HG03108 (cell line): Measurements from ENCODE around the gene GULP1.
"Not testable (repeated sequence)": the region's sequence is repeated elsewhere in the genome, so short reads cannot be mapped to it uniquely, and the experiment has no call there.

ENCODE experiments used
- ATAC-seq: cut with Tn5 transposase; IDR thresholded peaks from one replicate; pipeline ENCODE4 v1.9.1; 2021; ENCODE audit warnings: moderate library complexity; ENCODE audit not compliant: unreplicated experiment

The GULP1 gene

DNA sequence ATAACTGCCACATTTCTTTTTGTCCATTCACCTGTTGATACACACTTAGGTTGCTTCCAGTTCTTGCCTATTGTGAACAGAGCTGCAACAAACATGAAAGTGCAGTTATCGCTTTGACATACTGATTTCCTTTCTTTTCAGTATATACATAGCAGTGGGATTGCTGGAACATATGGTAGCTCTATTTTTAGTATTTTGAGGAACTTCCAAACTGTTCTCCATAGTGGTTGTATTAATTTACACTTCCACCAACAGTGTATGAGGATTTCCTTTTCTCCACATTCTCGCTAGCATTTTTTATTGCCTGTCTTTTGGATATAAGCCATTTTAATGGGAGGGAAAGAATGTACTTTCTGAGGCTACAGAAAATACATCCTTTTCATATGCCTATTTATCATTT is 167.4 kb downstream of the GULP1 start:
- ATAC-seq = no peak

DNA sequence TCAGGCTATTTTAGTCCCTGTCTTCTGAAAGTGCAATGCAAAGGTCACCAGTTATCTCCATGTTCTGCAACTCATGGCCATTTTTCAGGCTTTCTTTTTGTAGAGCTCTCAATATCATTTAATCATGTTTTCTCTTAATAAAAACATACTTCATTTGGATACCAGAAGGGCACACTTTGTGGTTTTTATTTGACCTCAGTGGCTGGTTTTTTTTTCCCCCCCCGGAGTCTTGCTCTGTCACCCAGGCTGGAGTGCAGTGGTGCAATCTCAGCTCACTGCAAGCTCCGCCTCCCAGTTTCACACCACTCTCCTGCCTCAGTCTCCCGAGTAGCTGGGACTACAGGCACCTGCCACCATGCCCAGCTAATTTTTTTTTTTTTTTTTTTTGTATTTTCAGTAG is 174.4 kb downstream of the GULP1 start:
- not testable (repeated sequence) for ATAC-seq

DNA sequence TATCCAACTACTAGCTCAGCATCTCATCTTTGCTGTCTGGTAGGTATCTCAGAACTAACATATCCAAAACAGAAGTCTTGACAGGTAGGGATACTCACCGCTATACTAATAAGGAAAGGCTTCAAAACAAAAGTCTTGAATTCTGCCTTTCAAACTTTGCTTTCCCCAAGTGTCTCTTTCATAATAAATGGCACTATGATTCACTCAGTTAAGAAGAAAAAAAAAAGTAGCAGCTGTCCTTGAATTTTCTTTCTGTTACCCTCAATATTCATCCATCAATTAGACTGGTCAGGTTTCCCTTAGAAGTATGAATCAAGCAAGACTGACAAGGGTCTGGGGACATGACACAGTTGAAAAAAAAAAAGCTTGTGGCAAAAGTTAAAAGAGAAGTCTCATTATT is 175.1 kb downstream of the GULP1 start:
- ATAC-seq = no peak

DNA sequence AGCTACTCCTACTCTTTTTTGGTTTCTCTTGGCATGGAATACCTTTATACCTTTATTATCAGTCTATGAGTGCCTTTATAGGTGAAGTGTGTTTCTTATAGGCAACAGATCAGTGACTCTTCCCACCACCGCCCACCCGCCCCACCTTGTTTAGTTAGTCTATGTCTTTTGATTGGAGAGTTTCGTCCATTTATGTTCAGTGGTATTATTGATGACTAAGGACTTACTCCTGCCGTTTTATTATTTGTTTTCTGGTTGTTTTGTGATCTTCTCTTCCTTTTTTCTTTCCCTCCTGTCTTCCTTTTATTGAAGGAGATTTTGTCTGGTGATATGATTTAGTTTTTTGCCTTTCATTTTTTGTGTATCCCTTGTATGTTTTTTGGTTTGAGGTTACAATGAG is 179.5 kb downstream of the GULP1 start:
- no peak for ATAC-seq

DNA sequence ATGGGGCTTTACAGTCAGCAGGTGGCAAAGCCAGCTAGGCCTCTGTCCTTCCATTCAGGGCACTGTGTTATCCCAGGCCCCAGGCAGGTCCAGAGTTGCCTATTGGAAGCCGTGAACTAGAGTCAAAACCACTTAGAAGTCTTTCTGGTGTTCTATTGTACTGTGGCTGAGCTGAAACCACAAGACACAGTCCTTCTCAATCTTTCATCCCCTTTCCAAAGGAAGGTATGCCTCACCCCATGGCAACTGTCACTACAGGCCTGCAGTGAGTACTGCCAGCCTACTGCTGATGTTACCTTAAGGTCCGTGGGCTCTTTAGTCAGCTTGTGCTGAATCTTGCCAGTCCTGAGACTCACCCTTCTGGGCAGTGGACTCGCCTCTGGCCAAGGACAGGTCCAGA is 181.6 kb downstream of the GULP1 start:
- ATAC-seq = no peak

DNA sequence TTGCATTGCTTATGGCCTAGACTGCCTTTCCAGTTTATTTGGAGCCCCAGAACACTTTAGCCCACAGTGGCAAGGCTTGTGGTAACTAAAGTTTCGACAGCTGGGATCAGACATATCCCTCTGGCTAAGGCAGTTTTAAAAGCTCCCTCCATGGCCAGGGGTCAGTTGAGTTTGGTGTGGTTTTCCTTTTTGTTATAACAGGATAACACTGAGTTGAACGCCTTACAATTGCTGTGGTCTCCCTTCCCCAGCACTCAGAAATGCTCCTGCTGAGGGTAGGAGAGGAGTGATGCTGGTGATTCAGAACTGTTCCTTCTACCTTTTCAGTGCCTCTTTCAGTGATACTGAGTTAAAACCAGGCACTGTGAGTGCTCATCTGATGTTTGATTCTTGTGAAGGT is 182.6 kb downstream of the GULP1 start:
- ATAC-seq = no peak

DNA sequence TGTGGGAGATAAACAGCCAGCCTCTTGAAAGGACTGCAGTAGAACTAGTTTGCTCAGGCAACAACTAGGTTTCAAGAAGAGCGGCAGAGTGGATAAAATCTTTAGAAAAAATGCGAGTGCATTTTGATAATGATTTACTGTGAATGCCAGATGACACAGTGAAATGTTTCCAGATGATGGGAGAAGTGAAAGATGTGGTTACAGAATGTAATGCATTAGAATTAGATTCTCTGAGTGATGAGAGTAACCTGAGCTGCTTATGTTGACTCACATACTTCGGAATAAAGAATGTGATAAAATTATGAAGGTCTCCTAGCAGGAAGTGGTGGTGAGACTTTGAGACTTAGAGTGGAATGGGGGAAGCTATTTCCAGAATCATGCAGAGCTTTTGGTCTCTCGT is 184.3 kb downstream of the GULP1 start:
- ATAC-seq = no peak

DNA sequence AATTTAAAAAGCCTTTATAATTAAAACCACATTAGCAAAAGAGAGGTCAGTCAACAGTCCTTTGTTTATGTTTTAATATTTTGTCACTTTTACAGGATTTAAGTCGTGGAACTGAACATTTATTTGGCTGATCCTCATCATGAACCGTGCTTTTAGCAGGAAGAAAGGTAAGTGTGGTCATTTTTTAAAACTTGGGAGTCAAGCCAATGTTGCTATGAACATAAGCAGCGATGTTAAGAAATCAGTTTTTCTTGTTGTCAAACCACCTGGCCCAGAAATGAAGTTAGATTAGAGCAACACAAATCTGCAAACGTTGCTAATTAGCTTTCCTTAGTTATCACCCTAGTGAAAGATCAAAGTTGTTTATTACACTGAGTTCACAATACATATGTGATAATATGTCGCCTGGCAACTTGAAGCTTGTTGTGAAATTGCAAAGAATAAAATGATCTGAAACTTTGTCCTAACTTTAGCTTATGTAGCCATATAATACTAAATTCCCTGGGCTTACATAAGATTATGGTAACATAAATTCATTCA is 186.0 kb downstream of the GULP1 start:
- ATAC-seq = no peak

DNA sequence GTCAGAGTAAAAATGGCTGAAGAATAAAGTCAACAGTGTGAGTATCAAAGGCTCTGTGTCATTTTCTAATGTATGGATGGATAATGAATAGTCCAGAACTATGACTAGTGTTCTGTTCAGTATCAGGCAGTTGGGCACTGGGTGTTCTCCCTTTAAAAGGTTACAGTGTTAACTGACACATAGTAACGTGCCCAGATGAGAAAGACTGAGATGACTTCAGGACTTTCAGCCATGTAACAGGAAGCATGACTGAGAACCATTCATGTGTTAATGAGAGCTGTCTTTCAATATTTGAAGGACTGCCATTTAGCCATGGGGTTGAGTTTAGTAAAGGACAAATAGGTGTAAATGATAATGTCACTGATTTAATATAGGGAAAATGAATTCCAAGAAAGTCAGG is 187.1 kb downstream of the GULP1 start:
- ATAC-seq = peak; percentile 100

DNA sequence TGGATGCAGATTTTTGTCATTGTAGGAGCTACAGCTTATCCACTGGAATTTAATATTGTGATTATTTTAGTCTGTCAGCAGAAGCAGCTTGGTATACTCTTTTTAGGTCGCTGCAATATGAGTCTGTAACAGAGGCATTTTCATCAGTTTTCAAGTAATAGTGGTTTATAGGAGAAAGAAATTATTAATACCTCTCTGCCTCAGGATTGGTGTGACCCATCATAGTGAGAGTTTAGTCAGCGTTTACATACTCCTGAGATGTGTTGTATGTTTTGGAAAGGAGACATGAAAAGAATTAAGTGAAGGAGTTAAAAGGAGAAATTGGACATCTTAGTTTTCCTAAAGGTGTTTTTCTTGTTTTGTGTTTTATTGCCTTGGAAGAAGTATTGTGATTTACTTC is 189.8 kb downstream of the GULP1 start:
- ATAC-seq = no peak

DNA sequence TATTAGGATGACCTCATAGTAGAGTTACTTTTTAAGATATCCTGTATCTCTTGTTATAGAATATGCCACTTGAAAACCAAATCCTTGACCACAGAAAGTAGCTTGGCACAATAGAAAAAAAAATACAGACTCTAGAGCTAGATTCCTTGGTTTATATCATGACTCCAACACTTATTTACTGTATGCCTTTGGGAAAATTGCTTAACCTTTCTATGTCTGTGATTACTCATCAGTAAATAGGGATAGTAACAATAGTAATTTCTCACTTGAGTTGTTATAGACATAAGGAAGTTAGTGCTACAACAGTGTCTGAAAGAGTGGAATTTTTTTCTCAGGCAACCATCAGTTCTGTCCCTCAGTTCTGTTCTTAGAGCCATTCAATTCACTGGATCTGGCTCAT is 193.8 kb downstream of the GULP1 start:
- no peak for ATAC-seq

DNA sequence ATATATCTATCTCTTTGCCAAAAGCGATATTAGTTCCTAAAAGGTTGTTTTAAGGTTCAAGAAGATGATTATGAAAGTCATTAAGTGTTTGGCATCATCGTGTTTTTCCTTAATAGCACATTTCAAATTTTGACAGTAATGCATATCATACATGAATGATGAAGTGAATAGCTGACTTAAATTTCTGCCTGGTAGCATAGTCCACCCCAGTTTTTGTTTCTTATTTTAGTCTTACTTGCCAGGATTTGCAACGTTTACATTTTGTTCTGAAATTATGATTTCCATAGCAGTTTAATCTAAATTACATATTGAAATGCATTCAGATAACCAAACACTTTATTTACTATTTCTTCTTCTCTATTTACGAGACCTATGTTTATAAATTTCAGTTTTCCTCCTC is 201.1 kb downstream of the GULP1 start:
- ATAC-seq = no peak

DNA sequence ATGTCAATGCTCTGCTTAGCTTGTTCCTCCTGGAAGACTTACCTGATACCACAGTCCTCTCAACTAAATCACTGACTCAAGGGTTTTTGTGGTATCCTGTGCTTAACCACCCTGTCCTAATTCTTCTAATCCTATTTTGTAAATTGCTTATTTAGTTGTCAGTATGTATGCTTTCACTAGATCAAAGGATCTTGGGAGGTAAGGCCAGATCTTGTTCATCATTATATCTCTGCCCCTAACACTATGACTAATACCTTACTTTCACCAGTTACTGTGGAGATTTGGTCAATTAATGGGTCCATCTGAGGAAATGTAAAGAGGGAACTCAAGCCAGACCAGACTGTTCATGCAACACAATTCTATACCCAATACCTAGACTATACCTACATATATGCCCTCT is 203.2 kb downstream of the GULP1 start:
- no peak for ATAC-seq

DNA sequence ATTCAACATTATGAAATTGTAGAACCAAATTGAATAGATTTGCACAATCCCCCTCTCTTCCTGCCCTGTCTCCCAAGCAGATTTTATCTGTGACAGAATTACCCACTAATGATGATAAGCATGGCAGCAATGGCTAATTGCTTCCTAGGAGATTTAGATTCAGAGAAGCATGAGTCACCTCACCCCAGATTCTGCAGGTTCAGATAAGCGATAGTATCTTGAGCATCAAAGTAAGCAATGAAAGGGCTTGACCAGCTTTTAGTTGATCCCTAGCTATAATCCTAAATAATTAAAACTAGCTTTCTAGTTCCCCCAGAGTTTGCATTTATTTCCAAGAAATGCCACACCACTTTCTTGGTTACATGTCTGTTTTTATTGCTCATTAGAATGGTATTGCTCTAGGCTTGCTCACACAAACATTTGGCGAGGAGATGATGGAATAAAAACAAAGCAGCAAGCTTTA is 204.3 kb downstream of the GULP1 start:
- no peak for ATAC-seq

DNA sequence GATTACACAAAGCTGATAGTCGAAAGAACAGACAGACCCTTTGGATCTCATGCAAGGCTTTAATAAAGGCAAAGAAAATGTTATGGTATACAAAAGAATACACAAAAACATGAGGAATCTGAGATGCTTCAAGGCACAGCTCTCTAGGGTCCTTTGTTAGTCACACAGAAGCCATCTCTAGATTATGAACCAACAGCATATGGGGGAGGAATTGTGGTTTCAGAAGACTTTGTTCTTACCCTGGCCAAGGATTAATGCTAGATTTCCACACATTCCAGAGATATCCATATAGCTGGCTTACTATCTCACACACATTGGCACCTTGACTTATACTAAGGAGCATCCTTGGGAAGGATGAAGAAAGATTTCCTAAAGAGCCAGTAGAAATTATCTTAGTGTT is 206.1 kb downstream of the GULP1 start:
- ATAC-seq = no peak

DNA sequence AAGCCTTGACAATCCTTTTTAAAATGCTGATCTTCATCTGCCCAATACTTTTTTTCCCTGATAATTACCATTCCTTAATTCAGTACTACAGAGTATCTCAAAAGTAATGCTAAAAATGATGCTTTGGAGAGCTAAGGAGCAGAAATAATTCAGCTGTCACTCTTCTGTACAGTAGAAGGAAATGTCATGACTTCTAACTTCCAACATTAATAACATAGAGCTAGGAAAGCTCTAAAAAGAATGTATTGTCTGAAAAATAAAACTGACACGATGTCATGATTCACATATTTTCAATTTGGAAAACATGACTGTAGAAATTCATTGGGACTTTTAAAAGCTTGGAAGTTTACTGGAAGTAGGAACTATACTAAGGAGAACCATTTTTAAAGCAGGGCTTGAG is 212.3 kb downstream of the GULP1 start:
- no peak for ATAC-seq

DNA sequence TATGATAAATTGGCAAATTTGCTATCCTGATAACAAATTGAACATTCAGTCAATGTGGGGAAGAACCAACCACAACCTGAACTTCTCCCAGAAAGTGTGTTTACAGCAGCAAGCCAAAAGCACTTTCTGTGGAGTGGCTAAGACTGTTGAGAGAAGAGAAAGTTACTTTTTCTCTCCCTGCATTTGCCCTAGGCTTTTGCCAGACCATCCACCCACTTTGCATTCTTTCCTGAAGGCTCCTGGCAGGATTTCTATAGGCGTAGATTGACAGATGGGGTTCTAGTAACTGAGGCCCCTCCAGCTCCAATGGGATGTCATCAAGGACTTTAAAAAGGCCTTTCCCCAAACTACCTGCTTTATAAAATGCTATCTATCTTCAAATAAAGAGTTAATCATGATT is 215.2 kb downstream of the GULP1 start:
- ATAC-seq = no peak

DNA sequence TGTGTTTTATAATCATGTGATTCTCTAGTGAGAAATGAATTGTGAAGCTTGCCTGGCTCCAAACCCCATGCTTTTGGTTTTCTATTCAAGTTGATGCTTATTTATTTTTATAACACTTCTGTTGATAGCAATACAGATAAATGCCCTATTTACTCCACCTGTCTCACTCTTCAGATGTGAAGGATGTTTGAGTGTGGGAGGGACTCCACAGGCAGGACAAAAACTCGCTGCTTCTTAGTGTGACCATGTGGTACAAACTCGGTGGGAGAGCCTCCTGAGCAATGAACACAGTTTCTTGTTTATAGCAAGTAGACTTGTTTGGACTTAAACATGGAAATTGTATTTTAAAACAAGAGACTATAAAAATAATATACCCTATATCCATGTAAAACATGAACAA is 219.7 kb downstream of the GULP1 start:
- no peak for ATAC-seq

DNA sequence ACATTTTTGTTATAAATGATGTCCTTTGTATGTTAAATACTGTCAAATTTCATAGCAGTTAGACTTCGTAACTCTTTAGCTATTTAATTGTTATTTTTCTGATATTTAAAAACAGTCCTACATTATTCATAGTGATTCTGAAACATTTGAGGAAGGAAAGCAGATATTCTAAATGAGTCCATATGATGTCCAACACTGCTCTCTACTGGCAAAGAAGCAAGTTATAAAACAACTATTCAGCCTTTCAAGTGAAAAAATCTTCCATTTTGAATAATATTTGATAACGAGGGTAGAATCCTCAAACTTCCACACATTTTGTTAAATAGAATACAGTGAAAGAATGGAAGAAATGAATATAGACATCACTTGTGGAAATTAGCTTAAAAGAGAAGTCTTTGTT is 220.8 kb downstream of the GULP1 start:
- no peak for ATAC-seq

DNA sequence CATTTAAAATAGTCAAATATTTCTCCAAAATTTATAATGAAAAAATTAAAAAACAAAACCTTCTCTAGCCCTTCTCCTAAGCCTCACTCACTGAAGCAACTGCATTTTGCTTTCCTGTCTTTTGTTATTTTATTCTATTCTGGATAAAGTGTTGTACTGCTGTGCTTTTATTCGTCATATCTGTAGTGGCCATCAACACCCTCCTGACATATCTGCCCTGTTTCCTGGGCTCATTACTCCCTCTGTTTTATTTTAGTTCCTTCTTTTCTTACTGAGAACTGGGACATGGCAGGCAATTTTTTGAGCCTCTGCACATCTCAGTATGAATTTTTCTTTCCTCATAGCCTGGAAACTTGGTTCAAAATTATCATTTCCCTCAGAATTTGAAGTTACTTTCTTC is 224.2 kb downstream of the GULP1 start:
- no peak for ATAC-seq

DNA sequence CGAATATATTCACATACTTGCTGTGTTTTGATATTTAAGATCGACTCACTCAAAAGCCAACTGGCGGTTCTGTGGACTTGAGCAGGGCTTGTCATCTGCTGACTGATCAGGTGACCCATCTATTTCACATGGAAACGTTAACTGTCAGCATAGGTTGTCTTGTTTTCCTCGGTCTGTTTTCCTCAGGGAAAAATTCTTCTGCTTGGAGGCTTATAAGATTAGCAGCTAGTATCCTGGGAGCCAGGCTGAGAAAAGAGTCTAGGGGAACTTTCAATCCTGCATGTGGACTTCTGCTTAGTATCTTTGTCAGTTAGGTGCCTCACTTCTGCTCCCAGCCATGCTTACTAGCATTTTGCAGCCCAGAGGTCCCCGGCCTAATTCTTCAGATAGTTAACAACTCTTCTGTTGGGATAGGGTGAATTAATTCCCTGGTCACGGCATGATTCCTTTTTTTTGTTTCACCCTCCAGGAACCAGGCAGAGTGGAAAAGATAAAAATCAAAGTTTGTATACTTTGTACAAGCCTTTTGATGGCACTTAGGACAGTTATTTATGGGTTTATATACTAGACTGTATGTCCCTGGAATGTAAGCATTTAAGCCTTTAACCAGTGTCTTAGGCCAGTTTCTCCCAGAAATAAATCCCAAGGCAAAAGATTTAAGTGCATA is 226.0 kb downstream of the GULP1 start:
- ATAC-seq = no peak

DNA sequence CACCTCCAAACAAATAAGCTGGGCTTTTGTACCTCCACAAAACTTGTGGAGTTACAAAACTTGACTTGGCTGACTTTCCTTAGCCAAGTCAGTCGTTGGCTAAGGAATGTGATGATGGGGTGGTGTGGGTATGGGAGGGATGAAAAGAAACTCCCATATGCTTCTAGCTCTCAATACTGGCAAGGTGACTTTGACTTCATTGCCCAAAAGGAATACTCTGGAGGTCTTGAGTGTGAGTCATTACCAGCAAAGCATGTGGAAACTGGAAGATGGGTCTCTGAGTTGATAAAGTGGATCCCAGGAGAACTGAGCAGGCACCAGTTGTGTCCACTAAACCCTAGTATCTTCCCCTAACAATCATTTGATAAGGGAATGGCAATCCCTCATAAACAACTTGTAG is 226.7 kb downstream of the GULP1 start:
- no peak for ATAC-seq

DNA sequence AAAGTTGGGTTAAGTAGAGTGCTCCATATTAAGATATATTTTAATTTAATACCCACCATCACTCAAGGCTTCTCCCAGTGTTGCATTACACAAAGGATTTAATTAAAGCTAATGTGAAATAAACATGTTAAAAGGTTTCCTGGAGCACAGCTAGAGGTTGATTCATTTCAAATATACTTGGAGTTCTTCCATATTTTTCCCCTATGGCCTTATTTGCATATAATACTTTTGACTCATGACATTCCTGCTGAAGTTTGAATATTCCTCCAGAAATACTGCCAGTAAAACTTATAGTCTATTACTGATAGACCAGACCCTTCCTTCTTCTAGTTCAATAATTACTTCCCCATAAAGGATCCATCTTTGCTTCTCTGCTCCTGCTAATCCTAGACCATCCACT is 227.5 kb downstream of the GULP1 start:
- ATAC-seq = no peak
